IPS DF 4.7 (cell line): ENCODE measurements around the gene TBX4.
"Not testable (repeated sequence)": the region's sequence is repeated elsewhere in the genome, so short reads cannot be mapped to it uniquely, and the experiment has no call there.

Experiments used
- DNase-seq: peaks from one replicate; pipeline ENCODE4 v3.0.0-alpha.2; 2013; ENCODE audit warnings: low spot score; ENCODE audit errors: extremely low read depth

TBX4 gene

GRCh38 chr17:61480414-61480807, 28.2 kb downstream of the TBX4 start:
- no peak for DNase-seq

DNA sequence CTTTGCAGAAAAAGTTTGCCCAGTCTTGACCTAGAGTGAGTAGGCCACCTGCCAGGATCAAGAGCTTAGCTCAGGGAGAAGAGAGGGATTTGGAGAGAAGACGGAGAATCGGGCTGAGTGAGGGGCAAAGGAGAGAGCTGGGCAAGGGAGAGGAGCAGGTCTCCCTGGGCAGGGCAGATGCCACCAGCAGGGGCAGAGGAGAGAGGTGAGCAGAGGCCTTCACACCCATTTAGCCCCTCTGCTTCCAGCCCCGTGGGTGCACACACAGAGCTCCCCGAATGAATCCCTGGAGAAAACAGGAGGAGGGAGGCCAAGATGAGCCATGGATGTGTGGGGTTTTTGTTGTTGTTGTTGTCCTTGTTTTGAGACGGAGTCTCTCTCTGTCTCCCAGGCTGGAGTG, 29.2 kb downstream of the TBX4 start:
- DNase-seq = no peak

GRCh38 chr17:61482467-61482866, 30.2 kb downstream of the TBX4 start:
- DNase-seq = no peak

- DNase-seq = no peak
These were observed 31.5 kb downstream of the TBX4 start for GRCh38 chr17:61483778-61484116.

DNA sequence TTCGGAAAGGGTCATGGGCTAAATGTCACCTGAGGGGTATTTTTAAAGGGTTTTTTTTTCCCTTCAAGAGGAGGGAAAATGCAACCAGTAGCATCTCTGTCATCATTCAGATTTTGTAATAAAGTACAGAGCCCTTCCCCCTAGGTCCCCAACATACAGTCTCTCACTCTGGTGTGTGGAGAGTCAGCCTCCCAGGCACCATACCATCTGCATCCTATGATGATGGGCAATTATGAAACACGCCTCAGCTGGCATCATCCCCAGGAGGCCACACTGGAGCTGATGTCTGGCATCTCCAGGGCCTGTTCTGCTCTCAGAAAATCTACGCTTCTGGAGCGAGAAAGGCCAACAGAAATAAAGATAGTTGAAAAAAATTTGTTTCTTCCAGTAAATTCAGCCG, 32.0 kb downstream of the TBX4 start:
- DNase-seq = no peak

GRCh38 chr17:61485067-61485775, 33.0 kb downstream of the TBX4 start:
- no peak for DNase-seq

GRCh38 chr17:61486135-61487120, 34.2 kb downstream of the TBX4 start:
- no peak for DNase-seq

DNA sequence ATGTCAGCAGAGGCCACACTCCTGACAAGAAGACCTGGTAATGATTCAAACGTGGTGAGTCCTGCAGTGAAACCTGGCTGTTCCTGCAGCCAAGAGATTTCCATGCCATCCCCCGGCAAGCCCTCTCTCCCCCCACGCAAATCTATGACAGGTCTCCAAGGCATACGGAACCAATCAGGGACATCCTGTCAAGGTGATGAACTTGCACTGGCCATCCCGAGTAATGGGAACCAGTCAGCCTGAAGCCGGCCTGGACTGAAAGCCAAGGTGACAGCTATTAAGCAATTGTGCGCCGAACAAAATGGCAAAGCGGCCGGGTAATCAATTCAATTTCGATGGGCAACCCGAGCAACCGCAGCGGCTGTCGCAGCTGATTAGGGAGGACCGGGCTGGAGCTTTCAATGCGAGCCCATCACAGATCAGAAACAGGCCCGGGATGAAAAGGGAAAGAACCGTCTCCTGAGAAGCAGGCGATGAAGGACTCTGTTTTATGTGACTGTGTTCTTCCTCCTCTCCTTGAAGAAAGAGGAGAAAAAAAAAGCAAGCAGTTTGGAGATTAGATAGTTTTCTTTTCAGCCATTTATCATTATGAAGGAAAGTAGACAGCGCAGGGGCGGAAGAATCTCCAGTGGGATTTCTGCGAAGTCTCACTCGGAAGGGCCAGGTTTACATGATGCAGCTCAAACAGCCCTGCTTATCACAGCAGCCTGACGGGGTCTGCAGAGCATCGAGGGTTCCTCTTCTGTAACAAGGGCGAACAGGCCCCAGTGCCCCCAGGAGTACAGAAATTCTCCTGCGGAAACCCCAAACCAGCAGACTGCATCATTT, 35.2 kb downstream of the TBX4 start:
- DNase-seq = no peak

GRCh38 chr17:61487989-61488595, 35.9 kb downstream of the TBX4 start:
- no peak for DNase-seq

DNA sequence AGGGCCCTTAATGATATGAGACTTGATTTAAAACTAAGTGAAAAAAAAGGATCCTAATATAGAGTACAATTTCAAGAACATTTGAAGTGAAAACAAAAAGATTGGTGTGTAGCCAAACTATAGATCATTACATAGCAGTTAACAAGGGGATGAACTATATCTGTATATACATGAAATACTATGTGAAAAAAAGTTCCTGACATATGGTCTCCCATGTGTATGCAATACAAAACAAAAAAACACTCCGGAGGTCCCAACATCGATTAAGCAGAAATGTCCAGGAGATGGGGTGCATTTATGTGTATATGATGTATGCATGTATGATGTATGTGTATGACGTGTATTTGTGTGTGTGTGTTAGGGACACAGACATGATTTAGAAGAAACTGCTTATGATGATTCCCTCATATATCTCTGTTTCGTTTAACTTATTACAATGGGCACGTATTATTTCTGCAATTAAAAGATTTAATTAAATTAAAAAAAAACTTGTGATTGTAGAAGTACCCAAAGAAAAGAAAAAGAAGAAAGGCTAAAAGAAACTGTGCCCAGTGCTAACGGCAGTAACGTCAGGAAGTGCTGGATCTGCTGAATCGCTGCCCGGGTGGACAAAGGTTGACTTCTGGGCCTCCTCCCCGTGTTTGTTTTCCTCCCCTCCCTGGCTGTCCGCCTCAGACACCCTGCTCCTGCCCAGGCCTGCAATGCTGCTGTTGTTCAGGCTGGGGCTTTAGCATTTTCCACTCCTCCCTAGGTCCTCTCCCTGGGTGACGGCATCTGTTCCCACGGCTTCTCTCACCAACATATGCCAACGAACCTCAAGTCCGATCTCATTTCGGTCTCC, 36.9 kb downstream of the TBX4 start:
- DNase-seq = no peak

DNA sequence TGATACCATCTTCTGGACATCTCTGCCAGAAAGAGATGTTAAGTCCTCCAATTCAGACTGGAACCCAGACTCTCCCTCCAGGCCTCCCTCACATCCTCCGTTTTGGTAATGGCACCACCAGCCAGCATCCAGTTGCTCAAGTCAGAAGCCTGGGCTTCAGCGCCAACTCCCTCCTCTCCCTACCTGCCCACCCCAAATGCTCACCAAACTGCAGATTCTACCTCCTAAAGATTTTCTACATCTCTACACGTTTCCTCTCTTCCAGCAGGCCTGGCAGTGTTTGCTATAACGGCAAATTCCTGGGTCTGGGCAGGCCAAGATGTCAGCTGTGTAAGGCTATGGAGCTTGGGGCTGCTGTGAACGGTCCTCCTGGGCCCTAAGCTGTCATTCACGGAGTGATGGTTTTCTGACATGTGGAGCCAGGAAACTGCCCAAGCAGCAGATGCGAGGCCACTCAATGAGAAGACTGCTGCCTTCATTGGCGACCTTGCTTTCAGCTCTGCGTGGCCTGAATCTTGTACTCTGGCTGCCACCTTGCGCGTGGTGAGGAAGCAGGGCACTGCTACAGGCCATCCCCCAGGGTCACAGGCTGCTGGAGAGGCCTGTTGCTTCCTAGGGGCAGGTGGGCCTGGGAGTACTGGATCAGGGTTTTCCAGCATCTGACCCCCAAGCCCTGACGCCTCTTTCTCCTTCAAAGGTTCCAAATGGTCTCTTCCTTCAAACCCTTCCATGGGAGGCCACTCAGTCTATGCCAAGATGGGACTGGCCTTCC, 37.7 kb downstream of the TBX4 start:
- DNase-seq = no peak

GRCh38 chr17:61490540-61490975, 38.3 kb downstream of the TBX4 start:
- no peak for DNase-seq

- no peak for DNase-seq
These were observed 39.8 kb downstream of the TBX4 start for GRCh38 chr17:61491981-61492380.

DNA sequence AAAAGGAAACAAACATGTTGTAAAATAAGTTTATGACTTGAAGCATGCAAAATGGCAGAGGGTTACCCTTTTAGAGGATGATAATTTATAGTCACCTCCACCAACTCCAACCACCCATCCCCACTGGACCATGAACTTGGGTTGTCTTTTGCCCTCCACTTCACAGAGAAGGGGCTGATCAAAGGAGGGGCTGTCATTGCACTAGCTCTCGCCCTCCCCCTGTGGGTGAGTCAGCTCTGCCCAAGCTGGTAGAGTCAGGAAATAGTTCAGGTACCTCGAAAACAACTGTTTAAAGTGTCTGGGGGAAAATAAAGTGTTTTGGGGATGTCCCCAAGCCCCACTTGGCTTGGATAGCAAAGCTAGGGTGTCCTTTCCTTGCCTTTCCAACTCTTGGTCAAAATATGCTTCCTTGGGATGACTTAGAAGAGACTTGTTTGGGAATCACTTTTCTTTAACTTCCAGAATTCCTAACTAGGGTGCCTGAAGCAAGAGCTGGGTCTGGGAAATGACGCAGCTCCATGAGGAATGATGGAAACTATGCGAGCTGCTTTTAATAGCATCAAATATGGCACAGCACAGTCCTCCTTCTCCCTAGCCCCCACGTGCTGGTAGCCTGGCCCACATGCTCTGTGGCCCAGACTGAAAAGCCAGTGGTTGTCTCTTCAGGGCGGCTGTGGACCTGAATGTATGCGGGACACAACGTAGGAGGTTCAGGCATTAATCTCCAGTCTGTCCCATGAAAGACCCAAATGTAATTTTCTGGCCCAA, 40.7 kb downstream of the TBX4 start:
- no peak for DNase-seq

GRCh38 chr17:61493830-61494324, 41.7 kb downstream of the TBX4 start:
- DNase-seq = not testable (repeated sequence)

DNA sequence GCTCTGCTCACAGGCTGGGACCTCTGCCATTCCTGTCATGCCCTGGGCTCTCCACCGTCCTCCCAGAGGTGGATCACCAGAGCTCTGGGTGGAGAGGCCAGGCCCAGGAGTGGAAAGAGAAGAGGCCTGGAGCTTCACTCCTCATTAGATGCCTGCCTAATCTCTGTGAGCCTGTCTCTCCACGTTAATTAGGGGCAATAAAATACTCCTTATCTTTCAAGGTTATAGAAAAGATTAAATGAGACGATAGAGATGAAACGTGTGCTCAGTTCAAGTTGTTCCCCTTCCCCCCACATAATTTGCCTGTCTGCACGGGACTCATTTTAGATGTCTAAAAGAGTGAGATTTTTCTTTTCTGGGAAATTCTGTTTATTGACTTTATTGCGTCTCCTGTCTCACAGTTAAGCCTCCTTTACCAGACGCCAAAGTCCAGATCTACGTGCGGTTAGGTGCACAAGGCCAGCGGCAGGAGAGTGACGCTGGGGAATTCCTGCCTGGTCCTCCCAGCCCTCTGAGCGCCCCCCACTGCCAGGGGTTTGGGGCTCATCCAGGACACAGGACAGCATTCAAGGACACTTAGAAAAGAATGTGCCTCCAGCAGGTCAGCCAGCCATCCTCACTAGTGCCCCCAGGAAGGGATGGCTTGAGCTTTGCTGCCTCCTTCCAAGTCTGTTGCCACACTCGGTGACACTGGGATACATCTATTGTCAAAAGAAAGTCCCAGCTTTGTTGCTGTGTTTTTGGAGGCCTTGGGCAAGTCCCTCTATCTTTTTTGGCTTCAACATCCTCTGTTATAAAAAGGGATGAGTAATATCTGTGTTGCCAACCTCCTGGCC, 42.3 kb downstream of the TBX4 start:
- DNase-seq = no peak

DNA sequence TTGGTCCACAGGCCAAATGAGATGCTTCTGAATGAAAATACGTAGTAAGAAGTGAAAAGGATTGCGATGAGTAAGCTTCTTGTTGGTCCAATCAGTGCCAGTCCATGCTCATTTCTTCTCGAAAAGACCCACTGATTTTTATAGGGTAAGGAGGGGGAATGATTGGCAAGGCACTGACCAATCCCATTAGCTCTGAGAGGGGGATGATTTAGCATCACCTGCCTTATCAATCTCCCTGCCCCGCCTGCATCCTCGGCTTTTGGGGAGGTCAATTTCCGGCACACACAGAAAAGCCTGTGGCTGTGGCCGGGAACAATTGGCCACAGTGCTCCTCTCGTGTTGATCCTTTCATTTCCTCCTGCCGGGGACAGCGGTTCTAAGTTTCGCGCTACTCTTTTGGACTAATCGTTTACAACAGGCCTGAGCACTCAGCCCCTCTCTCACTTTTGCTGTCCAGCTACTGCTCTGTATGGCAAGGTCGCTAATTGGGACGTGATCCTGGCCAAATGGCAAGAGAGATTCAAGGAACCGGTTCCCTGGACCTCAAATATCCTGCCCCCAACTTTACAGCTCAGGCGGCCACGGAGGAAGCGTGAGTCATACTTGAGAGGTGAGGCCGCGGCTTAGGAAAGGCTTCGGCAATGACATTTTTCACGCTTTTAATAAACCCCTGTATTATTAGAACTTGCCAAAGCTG, 43.1 kb downstream of the TBX4 start:
- no peak for DNase-seq
